Pancreas (tissue), 10 donors: ENCODE measurements around the gene TTLL6. TPM values are rescaled to one million over a fixed set of nuclear protein-coding genes. Genes with fewer than 3 reads are reported as not detected.

Experiments
- ATAC-seq, 4 donors: fragments of 200-7000 bp; cut with Tn5 transposase; one replicate each; pipeline versions ENCODE4 v1.8.0 to v1.9.1; 2020; ENCODE audit warnings: mild to moderate bottlenecking in 4 of 4, moderate library complexity in 4 of 4
- DNase-seq, 6 donors: peaks; one replicate each; pipeline ENCODE4 v3.0.0-alpha.2; 2020
- FAIRE-seq: peaks from 2 replicates; lab custom pipeline; 2012; peaks lifted over from hg19 to GRCh38; lab: Jason Lieb, UNC
- H3K27ac ChIP-seq, 4 donors: fragments of 200-600 bp; sonication (generic); 1 replicate in 3 of 4; 2 replicates in 1 of 4; pipeline versions ENCODE4 v1.5.0 to v1.8.0; 2020
- H3K27me3 ChIP-seq, 4 donors: fragments of 200-600 bp; one replicate each; pipeline ENCODE4 v1.8.0; 2021
- H3K36me3 ChIP-seq, 3 donors: fragments of 200-600 bp; sonication (generic) in 1 of 3; one replicate each; pipeline versions ENCODE4 v1.5.0 to v1.8.0; 2020 to 2021
- H3K4me1 ChIP-seq, 3 donors: fragments of 200-600 bp; one replicate each; pipeline ENCODE4 v1.8.0; 2021
- H3K4me3 ChIP-seq, 4 donors: fragments of 200-600 bp; sonication (generic) in 2 of 4; one replicate each; pipeline versions ENCODE4 v1.5.0 to v1.8.0; 2020 to 2021
- H3K9me3 ChIP-seq, 4 donors: fragments of 200-600 bp; one replicate each; pipeline ENCODE4 v1.8.0; 2021
- WGBS, 2 donors: extraction: QIAGEN DNeasy Blood & Tissue Kit; methylation state at CpG; one replicate each; pipeline ENCODE4 v1.1.7; 2013; 5-methylcytosine and 5-hydroxymethylcytosine counted together
- intact Hi-C, 3 donors: fragments of 100-400 bp; cut with DNase I; formaldehyde crosslinking; loops; one replicate each; pipeline versions ENCODE4 v1.11.1 to v1.14.2; 2022
- polyA plus RNA-seq, 2 donors: library from polyadenylated mRNA; stranded (reverse); fragments of 200-250 nt; gene quantifications; one replicate each; pipeline ENCODE4 v1.2.3, GENCODE V29; 2013
- total RNA-seq, 6 donors: library from RNA; stranded (reverse); fragmentation: NEBNext Ultra II Directional in 4 of 6; extraction: Animal tissue kit (Norgen Biotek cat#: 25700) in 4 of 6; gene quantifications; one replicate each; pipeline versions ENCODE4 v1.2.1 to v1.2.4, GENCODE V29; 2021 to 2023
- TF ChIP-seq, protein P1 (sequence below), 4 donors: fragments of 200-600 bp; sonication (generic) in 3 of 4; IDR thresholded peaks; one replicate each; pipeline versions ENCODE4 v1.5.0 to v1.8.0; 2021; ENCODE audit warnings: antibody characterized with exemption in 4 of 4
- donor health status: healthy with polysubstance abuse.
- donor health status: DM: no; HTN: no; CAD: no; lungs with moderate emphysema.
- donor health status: DM: no; HTN: no; CAD: no.
- donor health status: control.
- donor health status: control.
- donor health status: Bipolar disorder and iron deficiency.
- donor health status: DM: yes; HTN: yes; CAD: no.
- donor health status: DM: no; HTN: no; CAD: no.
- donor health status: DM: no; HTN: no; CAD: no.
- donor health status: DM: yes; HTN: yes; CAD: no.

The TTLL6 gene
- total and polyA plus RNA-seq, 8 donors = 0.40 to 6.0 (median 0.77) TPM

GRCh38 chr17:48795444-48796162 is 21.4 kb downstream of the TTLL6 start:
- no peaks in the 10 kb centered on the region for H3K36me3 ChIP-seq
- peak; percentile 46 to 80 (median 60) for ATAC-seq
- peak in 2 of 6 donors; percentile 20 to 51 for DNase-seq
- TF ChIP-seq, protein P1, sequence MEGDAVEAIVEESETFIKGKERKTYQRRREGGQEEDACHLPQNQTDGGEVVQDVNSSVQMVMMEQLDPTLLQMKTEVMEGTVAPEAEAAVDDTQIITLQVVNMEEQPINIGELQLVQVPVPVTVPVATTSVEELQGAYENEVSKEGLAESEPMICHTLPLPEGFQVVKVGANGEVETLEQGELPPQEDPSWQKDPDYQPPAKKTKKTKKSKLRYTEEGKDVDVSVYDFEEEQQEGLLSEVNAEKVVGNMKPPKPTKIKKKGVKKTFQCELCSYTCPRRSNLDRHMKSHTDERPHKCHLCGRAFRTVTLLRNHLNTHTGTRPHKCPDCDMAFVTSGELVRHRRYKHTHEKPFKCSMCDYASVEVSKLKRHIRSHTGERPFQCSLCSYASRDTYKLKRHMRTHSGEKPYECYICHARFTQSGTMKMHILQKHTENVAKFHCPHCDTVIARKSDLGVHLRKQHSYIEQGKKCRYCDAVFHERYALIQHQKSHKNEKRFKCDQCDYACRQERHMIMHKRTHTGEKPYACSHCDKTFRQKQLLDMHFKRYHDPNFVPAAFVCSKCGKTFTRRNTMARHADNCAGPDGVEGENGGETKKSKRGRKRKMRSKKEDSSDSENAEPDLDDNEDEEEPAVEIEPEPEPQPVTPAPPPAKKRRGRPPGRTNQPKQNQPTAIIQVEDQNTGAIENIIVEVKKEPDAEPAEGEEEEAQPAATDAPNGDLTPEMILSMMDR (IDR thresholded peaks at IDR 0.05) = no peak
- H3K4me1 ChIP-seq = peaks cover 0 to 6% (median 5%) of the 10 kb centered on the region in 3 donors
- no peaks in the 10 kb centered on the region for H3K27me3 ChIP-seq
- intact Hi-C loops = no loop called here
- no peak for FAIRE-seq
- H3K4me3 ChIP-seq = no peak overlapping the region
- peak overlapping the region; percentile 17 to 50 (median 42) for H3K27ac ChIP-seq
- WGBS, 2 donors = 23 to 31% methylated on average over 10 of the region's 10 CpGs
- H3K9me3 ChIP-seq = no peaks in the 10 kb centered on the region

DNA sequence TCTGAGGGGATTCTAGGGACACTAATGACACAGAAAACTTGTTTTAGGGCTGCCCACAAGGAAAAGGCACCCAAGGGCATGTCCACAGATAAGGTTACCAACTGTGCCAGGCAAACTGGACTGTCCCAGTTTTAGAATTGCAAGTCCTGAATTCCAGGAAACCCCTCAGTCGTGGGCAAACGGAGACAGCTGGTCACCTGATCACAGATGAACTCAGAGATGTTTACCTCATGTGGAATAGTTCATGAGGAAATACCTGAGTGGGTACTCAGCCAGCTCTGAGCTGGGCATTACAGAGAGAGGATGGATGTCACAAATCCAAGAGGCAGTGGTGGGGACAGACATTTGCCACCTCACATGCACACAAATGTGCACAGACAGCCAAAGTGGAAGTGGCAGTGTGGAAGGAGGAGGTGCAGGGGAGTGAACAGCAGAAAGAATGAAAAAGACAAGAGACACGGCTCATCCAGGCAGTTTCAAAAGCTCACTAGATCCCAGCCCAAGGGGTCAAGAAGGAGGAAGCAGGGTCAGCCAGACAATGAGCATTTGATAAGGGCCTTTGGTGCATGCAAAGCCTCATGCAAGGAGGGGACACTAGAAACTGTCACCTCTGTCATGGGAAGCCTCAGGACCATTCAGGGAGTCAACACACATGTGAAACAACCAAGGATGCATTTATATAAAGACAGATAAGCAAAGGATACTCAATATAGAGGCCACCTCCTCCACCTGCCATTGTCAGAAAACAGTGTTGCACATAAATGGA is 24.8 kb downstream of the TTLL6 start:
- DNase-seq (no peak), FAIRE-seq (no peak), ATAC-seq (no peak)
- Histone ChIP-seq H3K4me1 (peaks cover 0 to 6% (median 5%) of the 10 kb centered on the region in 3 donors), H3K4me3 (no peak overlapping the region), H3K27ac (no peak overlapping the region), H3K9me3 (no peaks in the 10 kb centered on the region), H3K27me3 (no peaks in the 10 kb centered on the region), H3K36me3 (no peaks in the 10 kb centered on the region)
- TF ChIP-seq, protein P1 (IDR thresholded peaks at IDR 0.05) = no peak
- intact Hi-C loops = loop anchor here in 1 of 3 donors (5.0 kb wide), 1 partner anchor 115 kb away; no protein-coding TSS in a partner anchor
- 26 to 34% methylated on average over 3 of the region's 3 CpGs for WGBS, 2 donors

DNA sequence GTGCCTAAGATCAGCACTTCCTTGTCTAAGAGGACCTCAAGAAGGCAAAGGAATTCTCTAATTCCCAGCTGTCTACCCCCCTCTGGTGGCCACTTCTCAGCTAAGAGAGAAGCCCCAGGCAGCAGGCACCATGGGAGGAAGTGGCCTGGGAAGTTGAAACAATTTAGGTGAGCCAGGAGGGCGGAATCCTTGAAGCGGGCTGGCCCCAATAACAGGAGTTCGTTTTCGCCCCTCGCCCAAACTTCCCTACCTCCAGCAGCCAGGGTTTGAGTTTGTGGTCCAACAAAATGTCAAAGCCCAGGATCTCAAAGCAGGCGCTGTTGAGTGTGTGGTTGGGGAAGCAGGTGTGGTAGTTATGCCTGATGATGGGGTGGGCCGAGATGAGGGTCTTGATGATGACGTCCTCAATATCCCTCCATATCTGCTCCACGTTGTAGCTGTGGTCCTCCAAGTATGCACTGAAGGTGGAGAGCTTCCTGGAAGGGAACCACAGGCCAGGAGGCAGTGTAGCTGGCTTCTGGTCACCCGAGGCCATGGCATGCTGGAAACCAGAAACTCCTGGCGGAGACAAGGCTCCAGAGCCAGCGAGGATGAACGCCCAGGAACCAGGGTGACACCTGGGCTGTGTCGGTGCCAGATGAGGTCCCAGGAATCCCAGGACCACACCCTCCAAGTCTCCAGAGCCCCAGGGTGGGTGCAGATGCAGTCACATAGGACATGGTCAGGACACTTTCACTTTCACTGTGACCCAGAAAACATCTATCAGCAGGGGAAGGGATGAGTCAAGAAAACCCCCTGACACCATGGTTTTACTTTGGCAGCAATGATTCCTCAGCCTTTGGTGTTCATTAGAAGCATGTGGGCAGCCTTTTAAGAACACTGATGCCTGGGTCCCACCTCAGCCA is 25.6 kb downstream of the TTLL6 start:
- 38 to 52% methylated on average over 14 of the region's 14 CpGs for WGBS, 2 donors
- Histone ChIP-seq H3K4me1 (peaks cover 0 to 6% (median 5%) of the 10 kb centered on the region in 3 donors), H3K36me3 (no peaks in the 10 kb centered on the region), H3K4me3 (no peak overlapping the region), H3K27me3 (no peaks in the 10 kb centered on the region), H3K27ac (no peak overlapping the region), H3K9me3 (no peaks in the 10 kb centered on the region)
- ATAC-seq (peak; percentile 79 to 93 (median 88)), DNase-seq (peak; percentile 57 to 80 (median 67)), FAIRE-seq (no peak)
- TF ChIP-seq, protein P1 (IDR thresholded peaks at IDR 0.05) = peak; percentile 52 to 73 (median 66)
- intact Hi-C loops = loop anchor here in 1 of 3 donors (5.0 kb wide), 1 partner anchor 114 kb away; no protein-coding TSS in a partner anchor

- Histone ChIP-seq H3K27ac (no peak overlapping the region), H3K4me3 (no peak overlapping the region), H3K36me3 (no peaks in the 10 kb centered on the region), H3K27me3 (no peaks in the 10 kb centered on the region), H3K9me3 (no peaks in the 10 kb centered on the region), H3K4me1 (peaks cover 0 to under 1% (median 0%) of the 10 kb centered on the region in 3 donors)
- no peak for FAIRE-seq
- WGBS, 2 donors = 44 to 53% methylated on average over 9 of the region's 9 CpGs
- intact Hi-C loops = loop anchor here in 1 of 3 donors (5.0 kb wide), 1 partner anchor 113 kb away; no protein-coding TSS in a partner anchor
- DNase-seq = no peak
- TF ChIP-seq, protein P1 (IDR thresholded peaks at IDR 0.05) = no peak
- peak in 1 of 4 donors; percentile 4 for ATAC-seq
These were observed 26.4 kb downstream of the TTLL6 start for GRCh38 chr17:48790607-48791127.
